Stimulated activated CD4-positive, alpha-beta T cell treated with anti-CD3 and anti-CD28 coated beads, Interleukin-4, amount 100 ng/mL, for 1 hour (primary cell): ENCODE measurements around the gene TNFRSF19.

ENCODE experiments used
- DNase-seq: peaks from one replicate; pipeline ENCODE4 v3.0.0-alpha.2; 2020

TNFRSF19 gene

GRCh38 chr13:23608701-23609413 is 38.6 kb downstream of the TNFRSF19 start:
- DNase-seq, result no peak

- DNase-seq, result no peak
These were observed 39.2 kb downstream of the TNFRSF19 start for GRCh38 chr13:23609414-23609760.

DNA sequence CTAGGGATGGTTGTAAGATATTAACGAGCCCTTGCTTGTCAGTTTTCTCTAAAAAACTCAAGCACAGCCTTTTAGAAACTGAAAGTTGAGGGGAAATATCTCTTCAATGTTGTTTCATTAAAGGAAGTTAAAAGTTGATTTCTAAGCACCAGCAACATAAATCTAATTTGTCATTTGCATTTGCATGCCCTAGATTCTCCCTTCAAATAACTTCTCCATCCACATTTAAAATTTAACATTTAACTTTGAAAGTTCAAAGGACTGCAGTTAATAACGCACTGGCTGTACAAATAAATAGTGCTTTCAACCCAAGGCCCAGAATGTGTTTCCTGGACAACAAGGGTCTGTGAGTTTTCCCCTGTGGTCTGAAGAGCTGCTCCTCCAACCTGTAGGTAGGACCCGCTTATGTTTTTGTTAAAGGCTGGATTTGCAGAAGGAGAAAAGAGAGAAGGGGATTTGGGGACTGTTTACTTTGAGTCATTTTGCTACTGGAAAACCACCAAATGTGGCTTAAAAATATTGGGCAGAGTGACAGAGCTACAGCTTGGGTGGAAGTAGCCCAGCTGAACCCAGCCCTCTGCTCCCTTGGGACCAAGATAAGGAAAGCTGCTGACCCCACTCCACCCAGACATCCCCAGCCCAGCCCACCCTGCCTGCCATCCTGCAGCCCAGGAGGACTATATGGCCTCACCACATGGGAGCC is 39.8 kb downstream of the TNFRSF19 start:
- no peak for DNase-seq

DNA sequence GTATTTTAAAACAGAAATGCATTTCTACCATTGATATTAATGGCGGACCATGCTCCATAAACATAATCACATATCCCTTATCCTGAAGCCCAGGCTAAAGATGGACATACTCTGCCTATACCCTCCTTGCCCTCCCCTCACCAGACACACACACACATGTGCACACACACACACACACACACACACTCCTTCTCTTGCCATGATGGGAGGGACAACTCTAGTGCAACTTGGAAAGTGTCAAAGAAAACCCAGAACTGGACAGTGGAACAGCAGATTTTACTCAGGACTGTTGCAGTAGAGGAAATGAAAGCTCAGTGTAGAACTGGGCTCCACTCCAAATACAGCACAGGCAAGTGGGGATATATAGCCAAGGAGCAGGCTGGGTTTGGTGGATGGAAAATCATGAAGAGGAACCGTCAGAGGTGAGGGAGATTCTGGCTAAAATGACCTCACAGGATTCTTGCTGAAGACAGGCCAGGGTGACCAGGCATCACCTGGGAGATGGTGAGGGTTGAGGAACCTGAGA is 40.8 kb downstream of the TNFRSF19 start:
- no peak for DNase-seq

GRCh38 chr13:23612182-23612581 is 42.0 kb downstream of the TNFRSF19 start:
- DNase-seq, result no peak

GRCh38 chr13:23612731-23613130 is 42.5 kb downstream of the TNFRSF19 start:
- no peak for DNase-seq

DNA sequence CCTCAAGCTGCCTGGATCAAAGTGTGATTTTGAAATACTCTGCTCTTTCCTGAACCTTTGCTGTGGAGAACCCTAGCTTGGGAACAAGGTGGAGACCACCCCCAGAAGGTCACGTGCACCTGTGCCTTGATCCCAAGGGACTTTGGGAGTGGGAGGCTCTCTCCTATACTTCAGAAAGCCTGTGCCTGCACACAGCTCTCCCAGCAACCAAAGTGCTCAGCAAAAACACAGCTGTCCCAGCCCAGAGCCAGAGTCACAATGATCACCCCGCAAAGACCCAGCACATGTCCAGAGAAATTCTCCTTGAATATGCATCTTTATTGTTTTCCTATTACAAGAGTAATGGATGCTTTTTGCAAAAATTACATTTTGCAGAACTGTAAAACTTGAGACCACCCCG is 43.4 kb downstream of the TNFRSF19 start:
- no peak for DNase-seq

GRCh38 chr13:23615395-23616081 is 45.3 kb downstream of the TNFRSF19 start:
- DNase-seq, result no peak

DNA sequence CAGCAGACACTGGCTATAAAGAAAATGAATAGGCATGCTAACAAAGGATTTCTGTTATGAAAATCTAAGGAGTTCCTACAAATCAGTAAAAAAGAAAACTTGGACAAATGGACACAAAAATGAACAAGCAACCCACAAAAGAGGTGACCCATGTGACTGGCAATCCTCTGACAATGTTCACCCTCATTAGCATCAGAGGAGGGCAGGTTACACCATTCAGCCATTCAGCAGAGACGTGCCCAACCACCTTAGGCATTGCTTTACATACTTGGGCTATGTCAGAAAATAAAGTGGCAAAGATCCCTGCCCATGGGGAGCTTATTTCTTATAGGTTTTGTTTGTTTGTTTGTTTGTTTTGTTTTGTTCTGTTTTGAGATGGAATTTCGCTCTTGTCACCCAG is 46.0 kb downstream of the TNFRSF19 start:
- DNase-seq, result no peak

- no peak for DNase-seq
These were observed 47.4 kb downstream of the TNFRSF19 start for GRCh38 chr13:23617551-23618024.

GRCh38 chr13:23618341-23618740 is 48.1 kb downstream of the TNFRSF19 start:
- DNase-seq, result no peak

DNA sequence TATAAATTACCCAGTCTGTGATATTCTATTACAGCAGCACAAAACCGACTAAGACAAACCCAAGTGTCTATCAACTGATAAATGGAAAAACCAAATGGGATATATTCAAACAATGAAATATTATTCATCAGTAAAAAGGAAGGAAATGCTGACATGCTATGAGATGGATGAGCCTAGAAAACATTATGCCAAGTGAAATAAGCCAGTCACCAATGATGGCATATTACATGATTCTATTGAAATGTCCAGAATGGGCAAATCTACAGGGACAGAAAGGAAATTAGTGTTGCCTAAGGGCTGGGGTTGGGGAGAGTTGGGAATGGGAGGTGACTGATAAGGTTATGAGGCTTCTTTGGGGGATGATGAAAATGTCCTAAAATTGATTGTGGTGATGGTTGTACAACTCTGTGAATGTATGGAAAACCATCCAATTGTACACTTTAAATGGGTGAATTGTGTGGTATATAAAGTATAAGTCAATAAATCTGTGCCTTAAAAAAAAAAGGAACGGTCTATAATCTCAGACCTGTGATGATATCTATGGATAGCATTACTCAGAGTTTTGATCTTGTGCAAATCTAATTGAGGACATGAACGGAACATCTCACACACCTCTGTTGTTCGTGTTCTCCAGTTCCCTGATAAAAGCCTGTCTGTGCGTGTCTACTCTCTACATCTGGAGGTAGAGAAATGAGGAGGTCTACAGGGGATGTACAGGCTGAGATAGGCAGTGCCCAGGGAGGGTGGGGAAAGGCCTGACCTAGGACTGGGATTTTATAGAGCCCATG is 49.0 kb downstream of the TNFRSF19 start:
- no peak for DNase-seq

- DNase-seq, result no peak
These were observed 50.0 kb downstream of the TNFRSF19 start for GRCh38 chr13:23620211-23620610.

GRCh38 chr13:23620613-23621315 is 50.6 kb downstream of the TNFRSF19 start:
- DNase-seq, result no peak

GRCh38 chr13:23621316-23621645 is 51.1 kb downstream of the TNFRSF19 start:
- no peak for DNase-seq

DNA sequence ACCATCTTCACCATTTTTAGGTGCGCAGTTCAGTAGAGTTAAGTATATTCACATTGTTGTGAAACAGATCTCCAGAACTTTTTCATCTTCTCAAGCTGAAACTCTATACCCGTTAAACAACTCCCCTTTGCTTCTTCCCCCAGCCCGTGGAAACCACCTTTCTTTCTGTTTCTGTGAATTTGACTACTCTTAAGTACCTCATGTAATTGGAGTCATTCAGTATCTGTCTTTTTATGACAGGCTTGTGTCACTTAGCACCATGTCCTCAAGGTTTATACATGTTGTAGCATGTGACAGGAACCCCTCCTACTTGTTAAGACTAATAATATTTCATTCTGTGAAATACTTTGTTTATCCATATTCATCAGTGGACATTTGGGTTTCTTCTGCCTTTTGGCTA is 52.8 kb downstream of the TNFRSF19 start:
- no peak for DNase-seq

DNA sequence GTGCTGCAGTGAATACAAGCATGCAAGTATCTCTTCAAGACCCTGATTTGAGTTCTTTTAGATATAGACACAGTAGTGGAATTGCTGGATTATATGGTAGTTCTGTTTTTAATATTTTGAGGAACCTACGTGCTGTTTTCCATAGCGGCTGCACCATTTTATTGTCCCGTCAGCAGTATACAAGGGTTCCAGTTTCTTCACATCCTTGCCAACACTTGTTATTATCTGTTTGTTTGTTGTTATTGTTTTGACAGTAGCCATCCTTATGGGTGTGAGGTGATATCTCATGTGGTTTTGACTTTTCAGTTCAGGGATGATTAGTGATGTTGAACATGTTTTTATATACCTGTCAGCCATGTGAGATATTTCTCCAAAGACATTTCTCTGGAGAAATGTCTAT is 53.2 kb downstream of the TNFRSF19 start:
- no peak for DNase-seq

GRCh38 chr13:23626700-23627099 is 56.5 kb downstream of the TNFRSF19 start:
- DNase-seq, result no peak

GRCh38 chr13:23627410-23627809 is 57.2 kb downstream of the TNFRSF19 start:
- DNase-seq, result no peak

- no peak for DNase-seq
These were observed 58.0 kb downstream of the TNFRSF19 start for GRCh38 chr13:23628250-23628649.

DNA sequence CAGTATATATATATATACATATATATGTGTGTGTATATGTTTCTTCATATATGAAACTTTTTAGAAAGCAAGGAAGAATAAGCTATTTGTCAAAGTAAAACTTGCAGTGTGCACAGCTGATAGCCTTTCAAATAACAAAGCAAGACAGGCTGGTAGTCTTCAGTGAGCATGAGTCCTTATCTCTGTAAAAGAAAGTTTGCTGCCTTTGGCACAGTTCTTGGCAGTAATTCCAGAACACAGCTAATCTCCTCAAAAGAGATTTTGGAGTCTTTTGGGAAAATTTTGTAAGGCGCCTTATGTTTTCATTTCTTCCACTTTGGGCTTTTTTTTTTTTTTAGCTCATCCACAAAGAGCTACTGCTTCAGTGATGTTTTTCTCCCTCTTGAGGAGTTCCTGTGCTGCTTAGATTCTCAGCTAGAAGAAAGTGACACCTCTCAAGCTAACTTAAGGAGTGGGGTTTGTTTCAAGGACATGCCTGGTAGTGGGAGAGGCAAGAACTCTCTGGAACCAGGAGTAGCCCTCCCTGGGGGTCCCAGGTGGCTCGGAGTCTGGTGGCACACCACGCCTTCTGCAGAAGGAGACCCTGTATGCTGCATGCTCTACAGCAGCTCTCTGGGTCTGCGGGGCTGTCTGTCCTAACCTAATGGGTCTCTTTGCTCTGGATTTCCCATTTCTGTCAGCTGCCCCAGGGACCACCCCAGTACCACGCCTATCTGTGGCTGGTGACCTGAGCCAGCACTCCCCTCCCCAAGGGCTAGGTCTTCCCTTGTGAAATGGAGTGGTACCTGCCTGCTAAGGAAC is 58.8 kb downstream of the TNFRSF19 start:
- DNase-seq, result no peak
